SK-N-SH treated with all-trans-retinoic acid at 6 μM for 48 hours (cell line): ENCODE results near the gene FLRT2.

Source experiments
- ARNTL ChIP-seq: fragments of 450-650 bp; formaldehyde crosslinking; IDR thresholded peaks from 2 replicates; pipeline ENCODE4 v1.5.0; 2020; ENCODE audit warnings: low read depth, mild to moderate bottlenecking, moderate library complexity, borderline replicate concordance
- CREB5 ChIP-seq: fragments of 250-450 bp; sonication (Bioruptor Pico); IDR thresholded peaks from 2 replicates; pipeline ENCODE4 v1.5.1; 2020; ENCODE audit warnings: low read depth, mild to moderate bottlenecking, moderate library complexity
- CSDC2 ChIP-seq: fragments of 250-450 bp; sonication (Bioruptor Pico); IDR thresholded peaks from 2 replicates; pipeline ENCODE4 v1.5.0; 2020; ENCODE audit warnings: mild to moderate bottlenecking, moderate library complexity
- CSRNP3 ChIP-seq: fragments of 250-450 bp; sonication (Bioruptor Pico); IDR thresholded peaks from 2 replicates; pipeline ENCODE4 v1.5.1; 2021; ENCODE audit warnings: mild to moderate bottlenecking, moderate library complexity
- ISL1 ChIP-seq: fragments of 250-450 bp; sonication (Bioruptor Pico); IDR thresholded peaks from 2 replicates; pipeline ENCODE4 v2.1.2; 2022; ENCODE audit warnings: mild to moderate bottlenecking, moderate library complexity
- PATZ1 ChIP-seq: fragments of 250-450 bp; sonication (Bioruptor Pico); IDR thresholded peaks from 2 replicates; pipeline ENCODE4 v1.8.0; 2020; ENCODE audit warnings: mild to moderate bottlenecking, moderate library complexity, borderline replicate concordance
- PPARA ChIP-seq: fragments of 250-450 bp; sonication (Bioruptor Pico); IDR thresholded peaks from 2 replicates; pipeline ENCODE4 v1.5.0; 2020; ENCODE audit warnings: mild to moderate bottlenecking, borderline replicate concordance
- RARB ChIP-seq: fragments of 250-450 bp; sonication (Bioruptor Pico); IDR thresholded peaks from 2 replicates; pipeline ENCODE4 v1.8.0; 2021; ENCODE audit warnings: mild to moderate bottlenecking, moderate library complexity
- ZC3H10 ChIP-seq: fragments of 250-450 bp; sonication (Bioruptor Pico); IDR thresholded peaks from 2 replicates; pipeline ENCODE4 v1.5.1; 2021; ENCODE audit warnings: mild to moderate bottlenecking, moderate library complexity
- ZFP3 ChIP-seq: fragments of 250-450 bp; sonication (Bioruptor Pico); IDR thresholded peaks from 2 replicates; pipeline ENCODE4 v1.5.0; 2020; ENCODE audit warnings: mild to moderate bottlenecking, moderate library complexity
- ZFP30 ChIP-seq: fragments of 450-650 bp; formaldehyde crosslinking; IDR thresholded peaks from 2 replicates; pipeline ENCODE4 v1.5.0; 2022; ENCODE audit warnings: mild to moderate bottlenecking, moderate library complexity

- TF ChIP-seq ZFP30 (CRISPR knock-in tag) (no peak), ARNTL (CRISPR knock-in tag) (no peak), PATZ1 (CRISPR knock-in tag) (no peak), RARB (no peak), PPARA (no peak), ZC3H10 (CRISPR knock-in tag) (no peak), CSRNP3 (CRISPR knock-in tag) (no peak), CREB5 (CRISPR knock-in tag) (no peak), ZFP3 (CRISPR knock-in tag) (no peak), ISL1 (CRISPR knock-in tag) (no peak), CSDC2 (CRISPR knock-in tag) (no peak)
These were observed 71.3 kb downstream of the FLRT2 start for GRCh38 chr14:85601246-85601645.
